IMR-90 (cell line): ENCODE measurements around the gene EMSY. TPM values are rescaled to one million over a fixed set of nuclear protein-coding genes. Genes with fewer than 3 reads are reported as not detected.

ENCODE experiments used
- ATAC-seq: fragments of 200-7000 bp; cut with Tn5 transposase; 2 replicates; pipeline ENCODE4 v1.9.1; 2020; ENCODE audit warnings: low read depth, mild to moderate bottlenecking, moderate library complexity
- BruUV-seq: library from RNA; stranded (reverse); fragments of 400-500 nt; replicated peaks from 2 replicates; lab custom pipeline; 2021; lab: Mats Ljungman, UMichigan
- CTCF ChIA-PET: fragments of 300-600 bp; formaldehyde crosslinking; extraction: SDS; loops from one replicate; lab custom pipeline; 2021; ENCODE audit warnings: antibody characterized with exemption; lab: Yijun Ruan, JAX
- POLR2A ChIA-PET: fragments of 300-600 bp; sonication (Branson Sonifier 250); formaldehyde crosslinking; loops from one replicate; lab custom pipeline; 2022; ENCODE audit warnings: antibody characterized with exemption; ENCODE audit not compliant: unreplicated experiment; lab: Charles Lee
- DNase-seq: peaks from one replicate; pipeline ENCODE4 v3.0.0; 2013
- H2AFZ ChIP-seq: replicated peaks from 2 replicates; pipeline ENCODE3; 2013; ENCODE audit warnings: low read length, mild to moderate bottlenecking; ENCODE audit not compliant: poor library complexity
- H2AK5ac ChIP-seq: 2 replicates; pipeline ENCODE4 v1.6.1; 2013; ENCODE audit warnings: low read depth, low read length, inconsistent platforms
- H2AK9ac ChIP-seq: replicated peaks from 2 replicates; pipeline ENCODE3; 2013; ENCODE audit warnings: mild to moderate bottlenecking, low read depth, low read length, moderate library complexity; ENCODE audit not compliant: poor library complexity
- H2BK120ac ChIP-seq: 2 replicates; pipeline ENCODE4 v1.6.1; 2013; ENCODE audit warnings: low read depth, low read length, inconsistent platforms
- H2BK15ac ChIP-seq: 3 replicates; pipeline ENCODE4 v1.6.1; 2013; ENCODE audit warnings: low read depth, low read length, inconsistent platforms
- H2BK20ac ChIP-seq: 2 replicates; pipeline ENCODE4 v1.6.1; 2013; ENCODE audit warnings: low read depth, mild to moderate bottlenecking, inconsistent platforms, low read length, moderate library complexity
- H2BK5ac ChIP-seq: 2 replicates; pipeline ENCODE4 v1.6.1; 2013; ENCODE audit warnings: mild to moderate bottlenecking, low read depth, low read length, inconsistent platforms; ENCODE audit not compliant: poor library complexity, severe bottlenecking
- H3K14ac ChIP-seq: replicated peaks from 2 replicates; pipeline ENCODE4 v1.6.1; 2013; ENCODE audit warnings: low read depth, low read length, inconsistent platforms
- H3K18ac ChIP-seq: 2 replicates; pipeline ENCODE4 v1.6.1; 2013; ENCODE audit warnings: low read depth, low read length, control low read depth
- H3K23ac ChIP-seq: 2 replicates; pipeline ENCODE4 v1.6.1; 2013; ENCODE audit warnings: low read depth, low read length, inconsistent platforms
- H3K27ac ChIP-seq: 2 replicates; pipeline ENCODE4 v1.5.1; 2013; ENCODE audit warnings: mild to moderate bottlenecking, control low read depth, low read length; ENCODE audit not compliant: insufficient read depth
- H3K27me3 ChIP-seq: 2 replicates; pipeline ENCODE4 v1.6.1; 2013; ENCODE audit warnings: low read length; ENCODE audit not compliant: control insufficient read depth, insufficient read depth
- H3K36me3 ChIP-seq: 2 replicates; pipeline ENCODE4 v1.6.1; 2013; ENCODE audit warnings: low read length, mixed read lengths; ENCODE audit not compliant: control insufficient read depth, insufficient read depth
- H3K4ac ChIP-seq: 2 replicates; pipeline ENCODE4 v1.6.1; 2013; ENCODE audit warnings: low read depth, low read length, inconsistent platforms
- H3K4me1 ChIP-seq: 2 replicates; pipeline ENCODE4 v1.6.1; 2013; ENCODE audit warnings: low read length, mixed read lengths; ENCODE audit not compliant: control insufficient read depth, insufficient read depth
- H3K4me2 ChIP-seq: 2 replicates; pipeline ENCODE4 v1.6.1; 2013; ENCODE audit warnings: low read depth, mild to moderate bottlenecking, control low read depth, low read length, moderate library complexity
- H3K4me3 ChIP-seq: 2 replicates; pipeline ENCODE4 v1.5.1; 2013; ENCODE audit warnings: low read depth, mild to moderate bottlenecking, control low read depth, low read length, moderate library complexity; ENCODE audit not compliant: insufficient read depth
- H3K56ac ChIP-seq: 2 replicates; pipeline ENCODE4 v1.6.1; 2013; ENCODE audit warnings: low read length, inconsistent platforms; ENCODE audit not compliant: insufficient read depth; ENCODE audit errors: extremely low read depth
- H3K79me1 ChIP-seq, 2 experiments: 2 replicates each; pipeline ENCODE4 v1.6.1; 2013; ENCODE audit warnings: low read length in 2 of 2, inconsistent platforms in 1 of 2, low read depth in 1 of 2
- H3K9ac ChIP-seq: 2 replicates; pipeline ENCODE4 v1.6.1; 2013; ENCODE audit warnings: low read depth, low read length, control low read depth
- H3K9me1 ChIP-seq: 2 replicates; pipeline ENCODE4 v1.6.1; 2013; ENCODE audit warnings: low read length, inconsistent platforms; ENCODE audit not compliant: insufficient read depth
- H3K9me3 ChIP-seq: 2 replicates; pipeline ENCODE4 v1.6.1; 2013; ENCODE audit warnings: low read length; ENCODE audit not compliant: control insufficient read depth, insufficient read depth
- H4K20me1 ChIP-seq: 2 replicates; pipeline ENCODE4 v1.6.1; 2013; ENCODE audit warnings: low read length, inconsistent platforms; ENCODE audit not compliant: insufficient read depth
- H4K5ac ChIP-seq: 2 replicates; pipeline ENCODE4 v1.6.1; 2013; ENCODE audit warnings: mild to moderate bottlenecking, low read depth, low read length, control low read depth
- H4K8ac ChIP-seq, 2 experiments: 2 replicates each; pipeline ENCODE4 v1.6.1; 2013; ENCODE audit warnings: low read depth in 2 of 2, low read length in 2 of 2, control low read depth in 1 of 2, inconsistent platforms in 1 of 2
- H4K91ac ChIP-seq: 2 replicates; pipeline ENCODE4 v1.6.1; 2013; ENCODE audit warnings: low read depth, low read length, inconsistent platforms; ENCODE audit not compliant: insufficient read depth
- BHLHE40 ChIP-seq: fragments of 150-350 bp; IDR thresholded peaks from 2 replicates; pipeline ENCODE4 v1.6.1; 2016; ENCODE audit warnings: mild to moderate bottlenecking, low read depth, low read length
- FOS ChIP-seq: fragments of 150-350 bp; IDR thresholded peaks from 2 replicates; pipeline ENCODE4 v1.6.1; 2016; ENCODE audit warnings: low read depth, low read length
- MAFK ChIP-seq: IDR thresholded peaks from 2 replicates; pipeline ENCODE4 v1.6.1; 2012; ENCODE audit warnings: low read depth, low read length, improper control_type of control experiment
- MAZ ChIP-seq: IDR thresholded peaks from 2 replicates; pipeline ENCODE4 v1.6.1; 2012; ENCODE audit warnings: low read depth, mild to moderate bottlenecking, low read length, improper control_type of control experiment, moderate library complexity, borderline replicate concordance
- MXI1 ChIP-seq: IDR thresholded peaks from 2 replicates; pipeline ENCODE4 v1.6.1; 2012; ENCODE audit warnings: low read depth, mild to moderate bottlenecking, low read length, moderate library complexity, borderline replicate concordance
- NFE2L2 ChIP-seq: fragments of 150-350 bp; IDR thresholded peaks from 2 replicates; pipeline ENCODE4 v1.6.1; 2016; ENCODE audit warnings: low read depth, mild to moderate bottlenecking, low read length
- RAD21 ChIP-seq: IDR thresholded peaks from 2 replicates; pipeline ENCODE4 v1.6.1; 2012; ENCODE audit warnings: low read length, improper control_type of control experiment
- SMC3 ChIP-seq: fragments of 150-350 bp; IDR thresholded peaks from 2 replicates; pipeline ENCODE4 v1.6.1; 2016; ENCODE audit warnings: low read depth, mild to moderate bottlenecking, antibody characterized with exemption, low read length, moderate library complexity
- WGBS, 2 experiments: methylation state at CpG; one replicate each; pipeline versions ENCODE4 v1.1.5 to v1.1.7; 2013; ENCODE audit warnings: missing lambda C conversion rate in 2 of 2; ENCODE audit not compliant: insufficient read length in 1 of 2; ENCODE audit errors: extremely low coverage in 2 of 2; 5-methylcytosine and 5-hydroxymethylcytosine counted together
- dilution Hi-C: fragments of 300-500 bp; cut with HindIII; formaldehyde crosslinking; loops from one replicate; pipeline ENCODE4 v1.14.3; 2018; ENCODE audit warnings: low sequenced_read_pairs; ENCODE audit not compliant: unreplicated experiment
- in situ Hi-C: fragments of 300-500 bp; cut with MboI; formaldehyde crosslinking; loops from 3 replicates; pipeline ENCODE4 v1.14.3; 2019; ENCODE audit warnings: low sequenced_read_pairs, inconsistent platforms, mixed read lengths
- intact Hi-C: fragments of 100-400 bp; cut with micrococcal nuclease; formaldehyde crosslinking; loops from 2 replicates; pipeline ENCODE4 v1.10.0; 2022
- polyA plus RNA-seq, 3 experiments: library from polyadenylated mRNA; depleted of rRNA; stranded (reverse); fragments of >200 nt; gene quantifications; 2 replicates each; pipeline ENCODE4 v1.2.3, GENCODE V29; 2012; ENCODE audit warnings: low replicate concordance in 1 of 3
- total RNA-seq: library from RNA; depleted of rRNA; stranded (reverse); fragments of >200 nt; gene quantifications from 2 replicates; pipeline ENCODE4 v1.2.3, GENCODE V29; 2012
- TF ChIP-seq, protein P1 (sequence below): fragments of 150-350 bp; IDR thresholded peaks from 2 replicates; pipeline ENCODE4 v1.6.1; 2017; ENCODE audit warnings: mild to moderate bottlenecking, antibody characterized with exemption, low read length, low read depth
- TF ChIP-seq, protein P2 (sequence below): fragments of 150-350 bp; IDR thresholded peaks from 2 replicates; pipeline ENCODE4 v1.6.1; 2016; ENCODE audit warnings: low read depth, mild to moderate bottlenecking, low read length, moderate library complexity, borderline replicate concordance

EMSY gene
- total and polyA plus RNA-seq, 2 of the 4 experiments (the other 2 are of a cell fraction): 14.1 to 22.0 TPM

DNA sequence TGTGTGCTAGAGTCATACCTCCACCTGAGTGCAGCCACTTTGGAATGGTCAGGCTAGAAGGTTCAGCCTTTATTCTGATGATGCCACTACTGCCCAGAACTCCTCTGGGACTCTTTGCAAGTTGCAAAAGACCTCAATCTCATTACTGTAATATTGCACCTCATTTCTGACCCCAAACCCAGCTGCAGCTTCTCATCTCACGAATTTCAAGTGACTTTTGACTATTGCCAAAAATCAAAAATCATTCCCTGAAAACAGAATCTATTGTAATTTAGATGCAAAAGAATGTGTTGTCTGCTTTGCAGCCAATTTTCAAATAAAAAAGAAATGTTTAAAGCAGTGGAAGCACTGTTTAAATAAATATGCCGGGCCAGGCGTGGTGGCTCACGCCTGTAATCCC is 38.5 kb upstream of the EMSY start:
- Histone ChIP-seq H3K4ac (no peak overlapping the region), H4K91ac (no peak overlapping the region), H3K14ac (no peak overlapping the region), H2BK5ac (no peak overlapping the region), H3K18ac (no peak overlapping the region), H2AFZ (no peak overlapping the region), H2AK5ac (no peak overlapping the region), H3K4me3 (no peak overlapping the region), H2BK20ac (no peak overlapping the region), H2BK120ac (no peak overlapping the region), H2BK15ac (no peak overlapping the region), H4K20me1 (no peaks in the 10 kb centered on the region), H3K36me3 (no peaks in the 10 kb centered on the region), H4K5ac (no peak overlapping the region), H3K56ac (no peak overlapping the region), H3K4me1 (no peaks in the 10 kb centered on the region), H3K27ac (no peak overlapping the region), H2AK9ac (no peak overlapping the region), H3K9me1 (peaks cover 3% of the 10 kb centered on the region; the same call in 1 of the 2 replicates), H3K23ac (no peak overlapping the region), H3K9ac (no peak overlapping the region), H3K79me1 (no peaks in the 10 kb centered on the region), H3K9me3 (no peaks in the 10 kb centered on the region), H3K4me2 (no peak overlapping the region), H3K27me3 (peaks cover 28% of the 10 kb centered on the region), H4K8ac (no peak overlapping the region)
- ATAC-seq (no peak), DNase-seq (no peak)
- ChIA-PET CTCF (no interaction called here), POLR2A (no interaction called here)
- intact Hi-C loops (no loop called here), dilution Hi-C loops (no loop called here), in situ Hi-C loops (no loop called here)
- WGBS, 2 experiments: 73% methylated on average over 3 of the region's 4 CpGs; no CpG with 5 or more reads in 1 of the 2 experiments
- BruUV-seq: no TSS peak
- TF ChIP-seq MAFK (no peak), NFE2L2 (no peak), RAD21 (no peak), MAZ (no peak), SMC3 (no peak), BHLHE40 (no peak), MXI1 (no peak), FOS (no peak)
- TF ChIP-seq, protein P1, sequence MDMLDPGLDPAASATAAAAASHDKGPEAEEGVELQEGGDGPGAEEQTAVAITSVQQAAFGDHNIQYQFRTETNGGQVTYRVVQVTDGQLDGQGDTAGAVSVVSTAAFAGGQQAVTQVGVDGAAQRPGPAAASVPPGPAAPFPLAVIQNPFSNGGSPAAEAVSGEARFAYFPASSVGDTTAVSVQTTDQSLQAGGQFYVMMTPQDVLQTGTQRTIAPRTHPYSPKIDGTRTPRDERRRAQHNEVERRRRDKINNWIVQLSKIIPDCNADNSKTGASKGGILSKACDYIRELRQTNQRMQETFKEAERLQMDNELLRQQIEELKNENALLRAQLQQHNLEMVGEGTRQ: no peak
- TF ChIP-seq, protein P2, sequence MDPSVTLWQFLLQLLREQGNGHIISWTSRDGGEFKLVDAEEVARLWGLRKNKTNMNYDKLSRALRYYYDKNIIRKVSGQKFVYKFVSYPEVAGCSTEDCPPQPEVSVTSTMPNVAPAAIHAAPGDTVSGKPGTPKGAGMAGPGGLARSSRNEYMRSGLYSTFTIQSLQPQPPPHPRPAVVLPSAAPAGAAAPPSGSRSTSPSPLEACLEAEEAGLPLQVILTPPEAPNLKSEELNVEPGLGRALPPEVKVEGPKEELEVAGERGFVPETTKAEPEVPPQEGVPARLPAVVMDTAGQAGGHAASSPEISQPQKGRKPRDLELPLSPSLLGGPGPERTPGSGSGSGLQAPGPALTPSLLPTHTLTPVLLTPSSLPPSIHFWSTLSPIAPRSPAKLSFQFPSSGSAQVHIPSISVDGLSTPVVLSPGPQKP: no peak
